HAP-1 (cell line): ENCODE results near the gene OR7G3.

Experiments used
- DNase-seq, 2 experiments: peaks; one replicate each; pipeline ENCODE4 v3.0.0-alpha.2; 2016 to 2020; ENCODE audit warnings: low spot score in 2 of 2
- H3K27me3 ChIP-seq: fragments of 250-450 bp; sonication (Bioruptor Pico); 2 replicates; pipeline ENCODE4 v1.5.1; 2020; ENCODE audit warnings: low read depth, mild to moderate bottlenecking, moderate library complexity
- H3K36me3 ChIP-seq: fragments of 250-450 bp; sonication (Bioruptor Pico); replicated peaks from 2 replicates; pipeline ENCODE4 v1.5.1; 2020; ENCODE audit warnings: mild to moderate bottlenecking
- H3K4me1 ChIP-seq: fragments of 250-450 bp; sonication (Bioruptor Pico); 2 replicates; pipeline ENCODE4 v1.5.1; 2020; ENCODE audit warnings: mild to moderate bottlenecking
- H3K4me3 ChIP-seq: fragments of 250-450 bp; sonication (Bioruptor Pico); 2 replicates; pipeline ENCODE4 v1.5.1; 2020; ENCODE audit warnings: mild to moderate bottlenecking, moderate library complexity
- H3K9me3 ChIP-seq: fragments of 250-450 bp; sonication (Bioruptor Pico); 2 replicates; pipeline ENCODE4 v1.5.1; 2020; ENCODE audit warnings: mild to moderate bottlenecking, moderate library complexity
- in situ Hi-C: fragments of 300-500 bp; cut with MboI; formaldehyde crosslinking; loops from 3 replicates; pipeline ENCODE4 v1.14.3; 2020; ENCODE audit warnings: low sequenced_read_pairs, inconsistent platforms, mixed read lengths

The OR7G3 gene

GRCh38 chr19:9126900-9127405 lies at the start of gene OR7G3:
Gene OR7G3, minus strand, starts transcription at chr19:9126950. Its CDS starts 0 bp downstream, at chr19:9126950.
- DNase-seq: no peak

GRCh38 chr19:9175326-9175725 lies 48.6 kb upstream of the OR7G3 start:
- H3K4me3 ChIP-seq: no peak overlapping the region
- DNase-seq: no peak
- no peaks in the 10 kb centered on the region for H3K9me3 ChIP-seq
- in situ Hi-C loops: no loop called here
- H3K27me3 ChIP-seq: no peaks in the 10 kb centered on the region
- H3K4me1 ChIP-seq: no peaks in the 10 kb centered on the region
- H3K36me3 ChIP-seq: no peaks in the 10 kb centered on the region

More at GRCh38 chr19:9126900-9127405, at the start of gene OR7G3:
- Histone ChIP-seq H3K4me1 (no peaks in the 10 kb centered on the region), H3K36me3 (no peaks in the 10 kb centered on the region), H3K4me3 (no peak within 1 kb of the TSS), H3K9me3 (no peaks in the 10 kb centered on the region), H3K27me3 (no peaks in the 10 kb centered on the region)
- in situ Hi-C loops: no loop called here

- H3K36me3 ChIP-seq: no peaks in the 10 kb centered on the region
- H3K27me3 ChIP-seq: no peaks in the 10 kb centered on the region
- H3K4me3 ChIP-seq: no peak overlapping the region
- in situ Hi-C loops: no loop called here
- DNase-seq: no peak
- no peaks in the 10 kb centered on the region for H3K9me3 ChIP-seq
- no peaks in the 10 kb centered on the region for H3K4me1 ChIP-seq
Observed at GRCh38 chr19:9171393-9171991, 44.7 kb upstream of the OR7G3 start.

- no peak for DNase-seq
- in situ Hi-C loops: no loop called here
- Histone ChIP-seq H3K4me3 (no peak overlapping the region), H3K36me3 (peaks cover 15% of the 10 kb centered on the region), H3K9me3 (no peaks in the 10 kb centered on the region), H3K27me3 (no peaks in the 10 kb centered on the region), H3K4me1 (no peaks in the 10 kb centered on the region)
Observed at GRCh38 chr19:9166846-9167245, 40.1 kb upstream of the OR7G3 start.

GRCh38 chr19:9165261-9165660 lies 38.5 kb upstream of the OR7G3 start:
- Histone ChIP-seq H3K9me3 (no peaks in the 10 kb centered on the region; the same call in 1 of the 2 replicates), H3K27me3 (no peaks in the 10 kb centered on the region), H3K4me3 (no peak overlapping the region), H3K4me1 (no peaks in the 10 kb centered on the region), H3K36me3 (peaks cover 31% of the 10 kb centered on the region)
- in situ Hi-C loops: no loop called here
- DNase-seq: no peak

GRCh38 chr19:9161427-9161826 lies 34.7 kb upstream of the OR7G3 start:
- Histone ChIP-seq H3K27me3 (no peaks in the 10 kb centered on the region), H3K36me3 (peaks cover 67% of the 10 kb centered on the region), H3K4me1 (no peaks in the 10 kb centered on the region), H3K9me3 (no peaks in the 10 kb centered on the region; the same call in 1 of the 2 replicates), H3K4me3 (no peak overlapping the region)
- DNase-seq: no peak
- in situ Hi-C loops: no loop called here

GRCh38 chr19:9159891-9160290 lies 33.1 kb upstream of the OR7G3 start:
- H3K36me3 ChIP-seq: peaks cover 83% of the 10 kb centered on the region
- in situ Hi-C loops: no loop called here

GRCh38 chr19:9156304-9156703 lies 29.6 kb upstream of the OR7G3 start:
- in situ Hi-C loops: no loop called here
- H3K36me3 ChIP-seq: peaks cover 77% of the 10 kb centered on the region
- no peak for DNase-seq
- H3K27me3 ChIP-seq: no peaks in the 10 kb centered on the region
- peaks cover 8% of the 10 kb centered on the region for H3K9me3 ChIP-seq
- no peak overlapping the region for H3K4me3 ChIP-seq
- no peaks in the 10 kb centered on the region for H3K4me1 ChIP-seq

More at GRCh38 chr19:9159891-9160290, 33.1 kb upstream of the OR7G3 start:
- DNase-seq: no peak
- Histone ChIP-seq H3K9me3 (no peaks in the 10 kb centered on the region; the same call in 1 of the 2 replicates), H3K4me3 (no peak overlapping the region), H3K27me3 (no peaks in the 10 kb centered on the region), H3K4me1 (no peaks in the 10 kb centered on the region)

- H3K4me3 ChIP-seq: no peak overlapping the region
- no peaks in the 10 kb centered on the region for H3K4me1 ChIP-seq
- no peaks in the 10 kb centered on the region for H3K27me3 ChIP-seq
- peaks cover 9% of the 10 kb centered on the region for H3K9me3 ChIP-seq
- in situ Hi-C loops: no loop called here
- no peak for DNase-seq
- peaks cover 69% of the 10 kb centered on the region for H3K36me3 ChIP-seq
Observed at GRCh38 chr19:9155591-9155990, 28.8 kb upstream of the OR7G3 start.

GRCh38 chr19:9151367-9151766 lies 24.6 kb upstream of the OR7G3 start:
- no peaks in the 10 kb centered on the region for H3K27me3 ChIP-seq
- DNase-seq: no peak
- peaks cover 15% of the 10 kb centered on the region for H3K9me3 ChIP-seq
- peaks cover 29% of the 10 kb centered on the region for H3K36me3 ChIP-seq
- H3K4me1 ChIP-seq: no peaks in the 10 kb centered on the region
- in situ Hi-C loops: no loop called here
- H3K4me3 ChIP-seq: no peak overlapping the region

- Histone ChIP-seq H3K9me3 (peaks cover 19% of the 10 kb centered on the region), H3K4me3 (no peak overlapping the region), H3K27me3 (no peaks in the 10 kb centered on the region), H3K36me3 (peaks cover 23% of the 10 kb centered on the region), H3K4me1 (no peaks in the 10 kb centered on the region)
- DNase-seq: no peak
- in situ Hi-C loops: no loop called here
Observed at GRCh38 chr19:9150650-9151049, 23.9 kb upstream of the OR7G3 start.

- in situ Hi-C loops: no loop called here
- Histone ChIP-seq H3K4me1 (no peaks in the 10 kb centered on the region), H3K36me3 (peaks cover 23% of the 10 kb centered on the region), H3K27me3 (no peaks in the 10 kb centered on the region), H3K4me3 (no peak overlapping the region), H3K9me3 (peaks cover 26% of the 10 kb centered on the region)
- DNase-seq: no peak
Observed at GRCh38 chr19:9149997-9150396, 23.2 kb upstream of the OR7G3 start.

GRCh38 chr19:9148697-9149096 lies 21.9 kb upstream of the OR7G3 start:
- no peak for DNase-seq
- Histone ChIP-seq H3K9me3 (peaks cover 32% of the 10 kb centered on the region), H3K36me3 (peaks cover 12% of the 10 kb centered on the region), H3K4me1 (no peaks in the 10 kb centered on the region), H3K27me3 (no peaks in the 10 kb centered on the region), H3K4me3 (no peak overlapping the region)
- in situ Hi-C loops: no loop called here

- H3K4me3 ChIP-seq: no peak overlapping the region
- H3K36me3 ChIP-seq: peaks cover 12% of the 10 kb centered on the region
- H3K27me3 ChIP-seq: no peaks in the 10 kb centered on the region
- no peaks in the 10 kb centered on the region for H3K4me1 ChIP-seq
- DNase-seq: no peak
- H3K9me3 ChIP-seq: peaks cover 30% of the 10 kb centered on the region
- in situ Hi-C loops: no loop called here
Observed at GRCh38 chr19:9146882-9147281, 20.1 kb upstream of the OR7G3 start.

GRCh38 chr19:9144920-9145319 lies 18.2 kb upstream of the OR7G3 start:
- in situ Hi-C loops: no loop called here
- no peaks in the 10 kb centered on the region for H3K27me3 ChIP-seq

More at GRCh38 chr19:9144920-9145319, 18.2 kb upstream of the OR7G3 start:
- Histone ChIP-seq H3K36me3 (peaks cover 14% of the 10 kb centered on the region), H3K9me3 (peaks cover 26% of the 10 kb centered on the region), H3K4me1 (peaks cover 3% of the 10 kb centered on the region), H3K4me3 (no peak overlapping the region)
- no peak for DNase-seq
